ENCODE data around the gene SULT2B1.

SULT2B1 gene

DNA sequence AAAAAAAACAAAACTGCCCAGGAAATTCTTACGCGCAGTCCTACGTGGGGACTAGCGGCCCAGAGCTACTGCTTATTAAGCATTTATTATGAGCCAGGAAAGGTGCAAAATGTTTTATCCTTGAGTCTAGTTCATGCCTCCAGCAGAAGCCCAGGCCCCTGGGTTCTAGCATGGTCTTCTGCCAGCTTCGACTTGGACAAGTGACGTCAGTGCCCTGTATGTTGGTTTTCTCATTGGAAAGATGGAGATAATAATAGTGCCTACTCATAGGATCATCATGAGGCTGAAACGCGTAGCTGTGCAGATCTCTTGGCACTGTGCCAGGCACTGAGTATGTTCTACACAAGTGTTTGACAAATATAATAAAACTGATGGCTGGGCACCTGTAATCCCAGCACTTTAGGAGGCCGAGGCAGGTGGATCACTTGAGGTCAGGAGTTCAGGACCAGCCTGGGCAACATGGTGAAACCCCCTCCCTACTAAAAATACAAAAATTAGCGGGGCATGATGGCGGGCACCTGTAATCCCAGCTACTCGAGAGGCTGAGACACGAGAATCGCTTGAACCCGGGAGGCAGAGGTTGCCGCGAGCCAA, 12.4 kb upstream of the SULT2B1 start:
- Mint-ChIP-seq H3K4me3 (no peak overlapping the region), H3K36me3 (ENCODE audit: insufficient read depth) (no peaks in the 10 kb centered on the region), H3K9me3 (no peaks in the 10 kb centered on the region), H3K27me3 (no peaks in the 10 kb centered on the region), H3K4me1 (ENCODE audit: low read depth in 2 of 2) (no peaks in the 10 kb centered on the region), H3K27ac (no peak overlapping the region)
- DNase-seq (no peak), ATAC-seq (replicated peaks) (no peak)

DNA sequence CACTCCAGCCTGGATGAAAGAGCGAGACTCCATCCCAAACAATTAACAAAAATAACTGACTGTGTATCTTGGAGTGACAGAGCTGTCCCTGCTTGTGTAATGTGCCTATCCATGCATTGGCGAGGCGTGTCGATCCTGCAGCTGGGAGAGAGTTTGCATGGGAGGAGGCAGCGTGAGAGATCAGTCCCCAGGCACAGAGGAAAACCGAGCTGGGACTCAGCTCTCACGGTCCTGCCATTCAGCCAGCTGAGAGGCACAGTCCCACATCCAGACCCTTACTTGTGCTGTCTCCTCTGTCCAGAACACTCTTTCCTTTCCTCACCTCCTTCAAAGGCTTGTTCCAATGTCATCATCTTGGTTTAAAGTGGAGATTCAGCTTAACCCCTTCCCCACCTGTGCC, 11.9 kb upstream of the SULT2B1 start:
- H3K36me3 Mint-ChIP-seq (ENCODE audit: insufficient read depth): no peaks in the 10 kb centered on the region
- ATAC-seq (replicated peaks) (no peak), DNase-seq (no peak)
- H3K27me3 Mint-ChIP-seq: no peaks in the 10 kb centered on the region
- H3K4me1 Mint-ChIP-seq (ENCODE audit: low read depth in 2 of 2): no peaks in the 10 kb centered on the region
- H3K9me3 Mint-ChIP-seq: no peaks in the 10 kb centered on the region
- no peak overlapping the region for H3K27ac Mint-ChIP-seq
- H3K4me3 Mint-ChIP-seq: no peak overlapping the region

DNA sequence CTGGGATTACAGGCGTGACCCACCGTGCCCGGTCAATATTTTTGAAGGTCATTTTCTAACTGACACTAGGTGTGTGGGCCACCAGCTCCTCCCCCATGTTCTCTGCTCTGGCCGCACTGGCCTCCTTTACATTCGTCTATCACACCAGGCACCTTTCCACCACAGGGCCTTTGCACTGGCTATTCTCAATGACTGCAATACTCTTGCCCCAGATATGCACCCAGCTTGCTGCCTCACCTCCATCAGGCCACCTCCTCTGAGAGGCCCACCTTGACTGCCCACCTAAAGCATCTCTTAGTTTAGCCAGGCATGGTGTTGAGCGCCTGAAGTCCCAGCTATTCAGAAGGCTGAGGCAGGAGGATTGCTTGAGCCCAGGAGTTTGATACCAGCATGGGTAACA, 10.2 kb upstream of the SULT2B1 start:
- ATAC-seq (replicated peaks): no peak
- H3K27me3 Mint-ChIP-seq: no peaks in the 10 kb centered on the region
- H3K27ac Mint-ChIP-seq: no peak overlapping the region
- peaks cover under 1% of the 10 kb centered on the region for H3K36me3 Mint-ChIP-seq (ENCODE audit: insufficient read depth)
- no peaks in the 10 kb centered on the region for H3K9me3 Mint-ChIP-seq
- H3K4me1 Mint-ChIP-seq (ENCODE audit: low read depth in 2 of 2): no peaks in the 10 kb centered on the region
- no peak overlapping the region for H3K4me3 Mint-ChIP-seq
- DNase-seq: no peak

DNA sequence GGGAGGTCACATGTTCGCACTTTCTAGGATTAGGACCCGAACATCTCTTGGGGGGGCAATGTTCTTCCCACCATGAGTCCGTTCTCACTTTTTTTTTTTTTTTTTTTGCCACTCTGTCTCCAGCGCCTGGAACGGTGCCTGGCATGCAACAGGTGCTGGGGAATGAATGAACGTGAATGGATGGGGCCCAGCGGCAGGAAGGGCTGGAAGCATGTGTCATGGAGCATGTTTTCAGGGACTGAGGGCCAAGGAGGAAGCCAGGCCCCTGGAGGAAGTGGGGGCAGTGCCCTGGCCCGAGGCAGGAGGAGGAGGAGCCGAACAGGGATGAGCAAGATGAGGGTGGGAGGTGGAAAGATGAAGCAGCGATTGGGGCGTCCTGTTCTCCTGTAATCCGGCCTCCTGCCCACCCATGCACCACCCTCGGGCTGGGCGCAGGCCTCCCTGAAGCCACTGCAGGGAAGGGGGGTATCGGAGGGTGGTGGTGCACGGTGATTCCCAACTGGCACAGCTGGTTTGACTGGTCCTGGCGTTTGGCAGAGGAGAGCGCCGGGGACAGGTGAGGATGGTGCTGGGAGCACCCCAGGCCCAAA, 8.8 kb upstream of the SULT2B1 start:
- H3K27me3 Mint-ChIP-seq: no peaks in the 10 kb centered on the region
- H3K9me3 Mint-ChIP-seq: no peaks in the 10 kb centered on the region
- H3K4me1 Mint-ChIP-seq (ENCODE audit: low read depth in 2 of 2): no peaks in the 10 kb centered on the region
- no peak overlapping the region for H3K27ac Mint-ChIP-seq
- ATAC-seq (replicated peaks) (no peak), DNase-seq (no peak)
- H3K4me3 Mint-ChIP-seq: no peak overlapping the region
- H3K36me3 Mint-ChIP-seq (ENCODE audit: insufficient read depth): peaks cover 8% of the 10 kb centered on the region

DNA sequence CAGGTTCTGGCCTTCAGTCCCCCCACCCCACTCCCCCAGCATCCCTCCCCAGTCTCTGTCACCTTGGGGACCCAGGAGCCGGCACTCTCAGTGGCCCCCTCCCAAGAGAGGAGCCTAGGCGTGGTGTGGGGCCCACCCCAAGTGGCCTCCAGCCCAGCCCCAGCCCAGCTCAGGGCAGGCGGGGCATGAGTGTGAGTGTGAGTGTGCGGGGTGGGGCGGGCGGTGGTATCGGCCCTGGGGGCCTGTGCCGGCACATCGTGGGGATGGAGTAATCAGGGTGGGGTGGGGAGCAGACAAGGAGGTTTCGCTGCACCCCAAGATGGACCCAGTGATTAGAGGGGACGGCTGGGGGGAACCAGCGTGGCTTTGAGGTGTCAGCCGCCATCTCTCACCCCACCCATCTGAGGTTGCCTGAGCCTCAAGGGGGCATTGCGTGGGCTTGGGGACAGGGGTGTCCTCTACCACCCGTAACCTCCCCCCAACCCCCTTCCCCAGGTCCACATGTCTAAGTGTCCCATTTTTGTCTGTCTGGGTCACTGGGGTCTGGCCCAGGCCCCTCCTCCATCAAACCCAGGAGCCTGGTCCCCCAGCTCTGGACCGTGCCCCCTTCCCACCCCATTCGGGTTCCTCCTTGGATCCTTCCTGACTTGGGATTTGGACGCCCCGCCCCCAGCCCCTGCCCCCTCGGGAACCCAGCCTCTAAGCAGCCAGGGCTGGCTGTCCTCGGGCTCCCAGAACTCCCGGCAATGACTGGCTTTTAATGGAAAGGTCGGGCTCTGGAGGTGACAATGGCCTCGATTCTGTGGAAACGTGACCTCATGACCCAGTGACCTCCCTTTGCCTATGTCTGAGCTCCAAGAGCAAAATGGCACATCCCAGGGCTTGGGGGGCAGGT, 6.9 kb upstream of the SULT2B1 start:
- H3K27me3 Mint-ChIP-seq: no peaks in the 10 kb centered on the region
- peaks cover 8% of the 10 kb centered on the region for H3K36me3 Mint-ChIP-seq (ENCODE audit: insufficient read depth)
- ATAC-seq (replicated peaks) (no peak), DNase-seq (no peak)
- no peaks in the 10 kb centered on the region for H3K9me3 Mint-ChIP-seq
- H3K27ac Mint-ChIP-seq: no peak overlapping the region
- H3K4me1 Mint-ChIP-seq (ENCODE audit: low read depth in 2 of 2): no peaks in the 10 kb centered on the region
- no peak overlapping the region for H3K4me3 Mint-ChIP-seq

DNA sequence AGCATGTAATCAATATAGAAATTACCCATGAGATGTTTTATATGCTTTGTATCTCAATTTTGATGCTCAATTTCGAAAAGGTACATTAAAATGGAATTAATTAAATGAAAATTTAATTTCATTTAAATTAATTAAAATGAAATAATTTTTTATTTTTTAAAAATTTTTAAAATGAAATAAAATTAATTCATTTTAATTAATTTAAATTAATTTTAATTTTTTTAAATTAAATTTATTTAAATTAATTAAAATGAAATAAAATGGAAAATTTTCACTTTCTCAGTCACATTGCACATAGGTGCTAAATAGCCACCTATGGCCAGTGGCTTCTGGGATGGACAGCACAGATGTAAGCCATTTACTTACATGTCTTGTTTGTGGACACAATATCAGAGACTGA, 4.2 kb upstream of the SULT2B1 start:
- no peak overlapping the region for H3K4me3 Mint-ChIP-seq
- H3K9me3 Mint-ChIP-seq: no peaks in the 10 kb centered on the region
- no peak overlapping the region for H3K27ac Mint-ChIP-seq
- H3K4me1 Mint-ChIP-seq (ENCODE audit: low read depth in 2 of 2): no peaks in the 10 kb centered on the region
- peaks cover 7 to 8% of the 10 kb centered on the region in 2 donors for H3K27me3 Mint-ChIP-seq
- DNase-seq: no peak
- peaks cover 8% of the 10 kb centered on the region for H3K36me3 Mint-ChIP-seq (ENCODE audit: insufficient read depth)
- no peak for ATAC-seq (replicated peaks)

DNA sequence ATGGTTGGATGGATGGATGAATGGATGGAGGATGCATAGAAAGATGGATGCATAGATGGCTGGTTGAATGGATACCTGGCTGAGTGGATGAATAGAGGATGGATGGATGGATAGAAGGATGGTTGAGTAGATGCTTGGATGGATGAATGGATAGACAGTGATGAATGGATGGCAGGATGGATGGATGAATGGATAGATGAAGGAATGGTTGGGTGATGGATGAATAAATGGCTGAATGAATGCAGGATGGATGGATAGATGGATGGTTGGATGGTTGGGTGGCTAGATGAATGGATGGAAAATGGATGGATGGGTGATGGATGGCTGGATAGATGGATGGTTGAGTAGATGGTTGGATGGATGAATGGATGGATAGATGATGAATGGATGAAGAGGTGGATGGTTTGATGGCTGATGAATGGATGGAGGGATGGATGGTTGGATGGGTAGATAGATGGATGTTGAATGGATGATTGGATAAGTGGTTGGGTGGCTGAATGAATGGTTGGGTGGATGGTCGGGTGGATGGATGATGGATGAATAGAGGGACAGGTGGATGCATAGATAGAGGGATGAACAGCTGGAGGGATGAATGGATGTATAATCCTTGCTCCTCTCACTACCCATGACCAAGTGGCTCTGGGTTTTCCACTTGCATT, 3.6 kb upstream of the SULT2B1 start:
- peaks cover 8% of the 10 kb centered on the region for H3K36me3 Mint-ChIP-seq (ENCODE audit: insufficient read depth)
- DNase-seq: no peak
- H3K27ac Mint-ChIP-seq: no peak overlapping the region
- H3K27me3 Mint-ChIP-seq: peaks cover 7 to 8% of the 10 kb centered on the region in 2 donors
- no peak overlapping the region for H3K4me3 Mint-ChIP-seq
- no peak for ATAC-seq (replicated peaks)
- H3K4me1 Mint-ChIP-seq (ENCODE audit: low read depth in 2 of 2): no peaks in the 10 kb centered on the region
- H3K9me3 Mint-ChIP-seq: no peaks in the 10 kb centered on the region

DNA sequence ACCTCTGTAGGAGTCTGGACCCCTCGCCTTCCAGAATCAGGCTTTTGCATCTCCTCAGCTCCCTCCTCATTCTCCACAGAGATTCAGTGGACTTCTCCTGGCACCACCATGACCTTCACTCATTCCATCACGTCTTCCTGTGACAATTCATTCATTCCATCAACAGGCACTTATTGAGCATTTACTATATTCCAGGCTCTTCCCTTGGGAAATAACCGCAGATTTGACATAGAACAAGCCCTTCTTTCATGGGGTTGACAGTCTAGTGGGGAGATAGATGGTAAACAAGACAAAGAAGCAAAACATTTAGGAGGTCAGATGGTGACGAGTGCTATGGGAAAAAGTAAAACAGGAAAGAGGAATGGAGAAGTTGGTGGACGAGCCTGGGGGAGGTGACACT, 2.6 kb upstream of the SULT2B1 start:
- Mint-ChIP-seq H3K36me3 (ENCODE audit: insufficient read depth) (peaks cover 8% of the 10 kb centered on the region), H3K9me3 (no peaks in the 10 kb centered on the region), H3K27me3 (peaks cover 7 to 8% of the 10 kb centered on the region in 2 donors), H3K4me3 (no peak overlapping the region), H3K27ac (no peak overlapping the region), H3K4me1 (ENCODE audit: low read depth in 2 of 2) (no peaks in the 10 kb centered on the region)
- DNase-seq (no peak), ATAC-seq (replicated peaks) (no peak)

DNA sequence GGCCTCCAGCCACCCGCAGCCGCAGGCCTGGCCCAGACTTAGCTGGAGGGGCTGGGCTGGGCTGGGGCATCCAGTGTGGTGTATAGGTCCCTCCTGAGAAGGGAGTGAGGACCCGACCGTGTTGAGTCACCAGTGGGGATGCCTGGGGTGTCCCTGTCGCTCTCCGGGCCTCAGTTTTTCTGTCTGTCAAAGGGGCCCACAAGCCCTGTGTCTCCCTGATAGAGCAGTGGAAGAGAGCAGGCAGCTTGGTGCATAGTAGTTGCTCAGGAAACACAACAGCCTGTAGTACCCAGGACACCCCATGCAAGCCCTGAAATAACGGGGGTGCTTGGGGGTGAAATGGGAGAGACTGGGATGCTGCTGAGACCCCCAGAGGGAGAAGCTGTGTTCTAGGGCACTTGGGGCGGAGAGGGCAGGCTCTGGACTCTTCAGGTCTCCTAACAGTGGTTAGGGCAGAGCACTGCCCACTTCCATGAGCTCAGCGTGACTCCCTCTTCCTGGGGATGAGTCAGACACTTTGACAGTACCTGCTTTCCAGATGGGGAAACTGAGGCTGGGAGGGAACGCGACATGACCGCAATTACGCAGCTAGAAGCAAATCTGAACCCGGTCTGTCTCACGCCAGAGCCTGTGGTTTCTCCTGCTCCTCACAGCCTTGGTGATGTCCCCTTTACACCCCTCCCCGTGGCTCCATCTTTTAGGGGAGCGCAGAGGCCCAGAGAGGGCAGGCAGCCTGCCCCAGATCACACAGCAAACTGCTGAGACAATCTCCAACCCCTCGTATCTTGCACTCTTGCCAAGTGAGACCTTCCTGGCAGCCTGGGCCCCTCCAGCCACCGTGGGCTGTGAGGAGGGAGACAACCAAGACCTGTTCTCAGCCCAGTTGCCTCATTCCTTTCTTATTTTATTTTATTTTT, 692 bp downstream of the SULT2B1 start:
- Mint-ChIP-seq H3K36me3 (ENCODE audit: insufficient read depth) (no peaks in the 10 kb centered on the region), H3K4me3 (no peak overlapping the region), H3K9me3 (no peaks in the 10 kb centered on the region), H3K27me3 (peaks cover 8 to 14% of the 10 kb centered on the region in 2 donors), H3K4me1 (ENCODE audit: low read depth in 2 of 2) (no peaks in the 10 kb centered on the region), H3K27ac (no peak overlapping the region)
- ATAC-seq (replicated peaks) (no peak), DNase-seq (no peak)

DNA sequence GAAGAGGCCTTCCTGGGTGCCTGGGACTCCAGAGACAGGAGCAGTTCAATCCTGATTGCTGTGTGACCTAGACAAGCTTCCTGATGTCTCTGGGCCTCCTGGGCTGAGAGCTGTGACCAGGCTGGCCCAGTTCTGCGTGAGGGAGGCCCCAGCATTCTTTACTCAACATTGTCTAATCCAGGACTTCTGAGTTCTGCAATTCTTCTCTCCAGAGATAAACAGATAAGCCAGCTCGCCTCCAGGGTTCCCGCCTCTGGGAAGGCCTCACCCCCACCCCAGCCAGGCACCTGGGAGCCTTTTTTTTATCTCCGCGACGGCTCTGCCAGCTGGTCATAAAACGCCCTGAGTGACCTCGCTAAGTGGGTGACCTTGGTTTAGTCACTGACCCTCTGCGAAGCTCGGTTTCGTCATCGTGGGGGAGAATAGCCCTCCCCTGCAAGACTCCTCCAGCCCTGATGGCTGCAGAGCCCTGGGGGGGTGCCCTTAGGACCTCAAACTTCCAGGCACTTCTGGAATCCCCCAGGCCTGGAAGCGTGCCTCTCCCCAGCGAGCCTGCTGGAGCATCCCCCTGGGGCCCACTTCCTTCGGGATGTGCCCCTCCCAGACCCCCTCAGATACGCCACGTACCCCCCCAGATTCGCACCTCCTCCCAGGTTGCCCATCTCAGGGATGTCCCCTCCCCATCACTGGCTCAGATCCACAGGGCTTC, 1.9 kb downstream of the SULT2B1 start:
- H3K27me3 Mint-ChIP-seq: peaks cover 13 to 15% of the 10 kb centered on the region in 2 donors
- peaks cover 0 to 2% of the 10 kb centered on the region in 2 donors for H3K4me1 Mint-ChIP-seq (ENCODE audit: low read depth in 2 of 2)
- no peaks in the 10 kb centered on the region for H3K36me3 Mint-ChIP-seq (ENCODE audit: insufficient read depth)
- H3K27ac Mint-ChIP-seq: no peak overlapping the region
- no peak overlapping the region for H3K4me3 Mint-ChIP-seq
- no peak for ATAC-seq (replicated peaks)
- no peaks in the 10 kb centered on the region for H3K9me3 Mint-ChIP-seq
- DNase-seq: no peak

DNA sequence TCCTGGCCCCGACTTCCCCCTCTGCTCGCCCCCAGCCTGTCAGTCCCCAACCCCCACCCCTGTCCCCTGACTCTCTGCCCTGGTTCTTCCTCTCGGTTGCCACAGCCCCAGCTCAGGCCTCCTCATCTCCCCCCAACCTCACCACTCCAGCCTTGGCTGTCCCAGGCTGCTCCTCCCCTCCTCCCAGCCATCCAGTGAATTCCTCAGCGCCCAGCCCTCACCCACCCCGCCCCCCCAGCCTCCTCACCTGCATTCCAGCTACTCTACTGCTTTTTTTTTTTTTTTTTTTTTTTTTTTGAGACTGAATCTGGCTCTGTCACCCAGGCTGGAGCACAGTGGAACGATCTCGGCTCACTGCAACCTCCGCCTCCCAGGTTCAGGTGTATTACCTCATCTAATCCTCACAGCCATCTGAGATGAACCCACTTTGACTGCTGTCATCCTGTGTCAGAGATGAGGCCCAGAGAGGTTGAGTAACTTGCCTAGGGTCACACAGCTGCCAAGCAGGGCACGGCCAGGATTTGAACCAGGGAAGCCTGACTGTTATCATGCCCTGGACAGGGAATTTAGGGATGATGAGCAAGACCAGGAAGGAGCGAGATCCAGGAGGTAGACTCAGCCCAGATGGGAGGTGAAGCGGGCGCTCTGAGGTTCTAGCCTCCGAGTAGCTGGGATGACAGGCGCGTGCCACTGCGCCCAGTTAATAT, 2.6 kb downstream of the SULT2B1 start:
- ATAC-seq (replicated peaks): no peak
- H3K27me3 Mint-ChIP-seq: peaks cover 19 to 23% of the 10 kb centered on the region in 2 donors
- no peak overlapping the region for H3K27ac Mint-ChIP-seq
- DNase-seq: no peak
- H3K36me3 Mint-ChIP-seq (ENCODE audit: insufficient read depth): no peaks in the 10 kb centered on the region
- no peaks in the 10 kb centered on the region for H3K9me3 Mint-ChIP-seq
- peaks cover 0 to 2% of the 10 kb centered on the region in 2 donors for H3K4me1 Mint-ChIP-seq (ENCODE audit: low read depth in 2 of 2)
- H3K4me3 Mint-ChIP-seq: no peak overlapping the region

DNA sequence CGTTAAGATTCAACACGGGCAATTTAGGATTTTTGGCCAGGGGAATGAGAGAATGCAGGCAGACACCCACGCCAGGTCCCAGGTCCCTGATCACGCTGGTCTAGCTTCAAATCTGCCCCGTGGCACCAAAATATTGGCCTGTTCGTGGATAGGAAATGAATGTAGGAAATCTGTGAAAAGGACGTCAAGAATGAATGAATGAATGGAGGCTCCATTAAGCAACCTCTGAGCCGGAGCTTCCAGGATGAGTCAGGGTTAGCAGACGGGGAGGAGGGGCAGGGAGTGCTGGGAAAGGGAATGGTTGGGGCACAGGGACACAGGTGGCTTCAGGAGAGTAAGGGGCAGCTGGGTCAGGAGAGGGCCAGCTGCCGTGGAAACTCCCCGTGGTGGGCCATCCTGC, 4.2 kb downstream of the SULT2B1 start:
- Mint-ChIP-seq H3K36me3 (ENCODE audit: insufficient read depth) (no peaks in the 10 kb centered on the region), H3K9me3 (no peaks in the 10 kb centered on the region), H3K27me3 (peaks cover 17 to 22% of the 10 kb centered on the region in 2 donors), H3K27ac (no peak overlapping the region), H3K4me1 (ENCODE audit: low read depth in 2 of 2) (peaks cover 0 to 2% of the 10 kb centered on the region in 2 donors), H3K4me3 (no peak overlapping the region)
- ATAC-seq (replicated peaks): no peak
- DNase-seq: no peak
